Endothelial cell of umbilical vein (primary cell): ENCODE measurements around the gene BCL11A. TPM values are rescaled to one million over a fixed set of nuclear protein-coding genes. Genes with fewer than 3 reads are reported as not detected.

Experiments used
- BruUV-seq: library from RNA; stranded (reverse); fragments of 400-500 nt; replicated peaks from 2 replicates; lab custom pipeline; 2021; lab: Mats Ljungman, UMichigan
- CTCF ChIA-PET: fragments of 300-600, 350-600 bp; sonication (Branson Sonifier 250); formaldehyde crosslinking; loops from one replicate; lab custom pipeline; 2021; ENCODE audit warnings: antibody characterized with exemption, inconsistent platforms; lab: Charles Lee
- POLR2A ChIA-PET: fragments of 300-600, 350-600 bp; sonication (Branson Sonifier 250); formaldehyde crosslinking; loops from one replicate; lab custom pipeline; 2021; ENCODE audit warnings: antibody characterized with exemption, inconsistent platforms; lab: Charles Lee
- DNase-seq: peaks from one replicate; pipeline ENCODE4 v3.0.0-alpha.2; 2011; ENCODE audit warnings: low read depth, low spot score
- FAIRE-seq: peaks from 2 replicates; lab custom pipeline; 2011; peaks lifted over from hg19 to GRCh38; lab: Jason Lieb, UNC
- H2AFZ ChIP-seq: 2 replicates; pipeline ENCODE4 v1.6.0; 2012; ENCODE audit warnings: low read depth, low read length, control low read depth, inconsistent platforms
- H3K27ac ChIP-seq: 2 replicates; pipeline ENCODE4 v1.5.1; 2011; ENCODE audit warnings: low read depth, mild to moderate bottlenecking, control low read depth, low read length, moderate library complexity; ENCODE audit not compliant: insufficient read depth
- H3K27me3 ChIP-seq, 2 experiments: 2 replicates each; pipeline versions ENCODE4 v1.6.0 to v1.6.1; 2011; ENCODE audit warnings: low read length in 2 of 2, mixed read lengths in 1 of 2; ENCODE audit not compliant: control insufficient read depth in 2 of 2, insufficient read depth in 2 of 2
- H3K36me3 ChIP-seq, 2 experiments: 2 replicates in 1 of 2; 3 replicates in 1 of 2; pipeline ENCODE4 v1.5.1; 2011; ENCODE audit warnings: low read length in 2 of 2, mild to moderate bottlenecking in 1 of 2, moderate library complexity in 1 of 2; ENCODE audit not compliant: control insufficient read depth in 2 of 2, insufficient read depth in 2 of 2; ENCODE audit errors: extremely low read depth in 1 of 2
- H3K4me1 ChIP-seq: 3 replicates; pipeline ENCODE4 v1.5.1; 2011; ENCODE audit warnings: mild to moderate bottlenecking, low read length; ENCODE audit not compliant: control insufficient read depth, insufficient read depth; ENCODE audit errors: extremely low read depth
- H3K4me2 ChIP-seq: 2 replicates; pipeline ENCODE4 v1.6.1; 2011; ENCODE audit warnings: low read length, control low read depth, mixed read lengths; ENCODE audit not compliant: insufficient read depth
- H3K4me3 ChIP-seq, 3 experiments: fragments of 200-600 bp in 1 of 3; sonication (generic), shearing (Covaris generic) in 1 of 3; replicated peaks in 1 of 3; 2 replicates each; pipeline ENCODE4 v1.5.1; 2011 to 2016; ENCODE audit warnings: control low read depth in 3 of 3, low read length in 3 of 3, mild to moderate bottlenecking in 2 of 3, inconsistent platforms in 1 of 3, low read depth in 1 of 3, moderate library complexity in 1 of 3; ENCODE audit not compliant: insufficient read depth in 1 of 3
- H3K79me2 ChIP-seq: 2 replicates; pipeline ENCODE4 v1.6.0; 2012; ENCODE audit warnings: low read length, inconsistent platforms; ENCODE audit not compliant: control insufficient read depth, insufficient read depth
- H3K9ac ChIP-seq: replicated peaks from 2 replicates; pipeline ENCODE3; 2011; ENCODE audit warnings: low read length, control low read depth; ENCODE audit not compliant: insufficient read depth; ENCODE audit errors: extremely low read depth
- H3K9me1 ChIP-seq: replicated peaks from 3 replicates; pipeline ENCODE4 v1.6.0; 2011; ENCODE audit warnings: mild to moderate bottlenecking, low read length; ENCODE audit not compliant: control insufficient read depth, insufficient read depth; ENCODE audit errors: extremely low read depth
- H3K9me3 ChIP-seq: replicated peaks from 2 replicates; pipeline ENCODE4 v1.5.1; 2012; ENCODE audit warnings: low read length, inconsistent platforms; ENCODE audit not compliant: control insufficient read depth, insufficient read depth
- H4K20me1 ChIP-seq: replicated peaks from 2 replicates; pipeline ENCODE3; 2011; ENCODE audit warnings: mild to moderate bottlenecking, low read length; ENCODE audit not compliant: control insufficient read depth, insufficient read depth; ENCODE audit errors: extremely low read depth
- CTCF ChIP-seq, 2 donors: IDR thresholded peaks; 1 replicate in 1 of 2; 2 replicates in 1 of 2; pipeline ENCODE4 v1.5.1; 2011; ENCODE audit warnings: low read length in 2 of 2, mild to moderate bottlenecking in 2 of 2, moderate library complexity in 2 of 2, control low read depth in 1 of 2, inconsistent platforms in 1 of 2, low read depth in 1 of 2; ENCODE audit not compliant: insufficient read depth in 1 of 2; ENCODE audit errors: extremely low read depth in 1 of 2
- EZH2 ChIP-seq: IDR thresholded peaks from 2 replicates; pipeline ENCODE4 v1.6.1; 2012; ENCODE audit warnings: borderline replicate concordance, low read depth, mild to moderate bottlenecking, moderate library complexity, low read length, inconsistent platforms; ENCODE audit not compliant: severe bottlenecking
- FOS ChIP-seq: IDR thresholded peaks from 2 replicates; pipeline ENCODE4 v1.6.1; 2011; ENCODE audit warnings: mild to moderate bottlenecking, low read length, moderate library complexity, borderline replicate concordance; ENCODE audit not compliant: insufficient read depth
- GATA2 ChIP-seq: IDR thresholded peaks from 2 replicates; pipeline ENCODE4 v1.7.0; 2011; ENCODE audit warnings: low read depth, mild to moderate bottlenecking, moderate library complexity, mixed read lengths, low read length; ENCODE audit not compliant: insufficient read length, insufficient read depth
- JUN ChIP-seq: IDR thresholded peaks from 2 replicates; pipeline ENCODE4 v1.6.1; 2011; ENCODE audit warnings: borderline replicate concordance, low read depth; ENCODE audit not compliant: insufficient read length, insufficient read depth
- MAX ChIP-seq: IDR thresholded peaks from 2 replicates; pipeline ENCODE4 v1.6.1; 2011; ENCODE audit not compliant: insufficient read depth, insufficient read length
- MYC ChIP-seq: IDR thresholded peaks from one replicate; pipeline ENCODE4 v1.6.1; 2011; ENCODE audit warnings: mild to moderate bottlenecking, low read depth, low read length
- POLR2A ChIP-seq: IDR thresholded peaks from 2 replicates; pipeline ENCODE4 v1.6.1; 2012; ENCODE audit warnings: low read depth, mild to moderate bottlenecking, control low read depth, low read length
- POLR2AphosphoS5 ChIP-seq: IDR thresholded peaks from 2 replicates; pipeline ENCODE4 v1.6.1; 2012; ENCODE audit warnings: low read depth, mild to moderate bottlenecking, control low read depth, low read length, moderate library complexity; ENCODE audit not compliant: insufficient read depth
- dilution Hi-C: fragments of 300-500 bp; cut with MboI; formaldehyde crosslinking; loops from one replicate; pipeline ENCODE4 v1.15.0; 2019; ENCODE audit warnings: low sequenced_read_pairs; ENCODE audit not compliant: extremely low pct_ligation_motif_present
- intact Hi-C: fragments of 100-400 bp; cut with micrococcal nuclease; formaldehyde crosslinking; loops from one replicate; pipeline ENCODE4 v1.10.0; 2022
- polyA plus RNA-seq, 4 experiments: library from polyadenylated mRNA; depleted of rRNA in 3 of 4; stranded (reverse) in 3 of 4; unstranded in 1 of 4; fragments of >200 nt; gene quantifications; 2 replicates each; pipeline versions ENCODE4 v1.2.1 to v1.2.3, GENCODE V29; 2011 to 2012; ENCODE audit warnings: missing spikeins in 1 of 4
- total RNA-seq: library from RNA; stranded (reverse); gene quantifications from 2 replicates; pipeline ENCODE4 v1.2.3, GENCODE V29; 2021

The BCL11A gene
- total and polyA plus RNA-seq, 2 donors (not counting 3 experiments of a cell fraction or from before 2014, with no cell fraction given), result 0.12 to 0.88 TPM

- H3K4me3 ChIP-seq, result no peak overlapping the region
- CTCF ChIA-PET, result no interaction called here
- FAIRE-seq, result no peak
- dilution Hi-C loops, result no loop called here
- H3K9me3 ChIP-seq, result no peaks in the 10 kb centered on the region
- no peak overlapping the region for H3K27ac ChIP-seq
- no peaks in the 10 kb centered on the region for H3K9me1 ChIP-seq
- no peaks in the 10 kb centered on the region for H3K36me3 ChIP-seq
- no peak overlapping the region for H3K4me2 ChIP-seq
- intact Hi-C loops, result no loop called here
- no peak for DNase-seq
- H3K27me3 ChIP-seq, result no peaks in the 10 kb centered on the region
- H2AFZ ChIP-seq, result no peak overlapping the region
- no peaks in the 10 kb centered on the region for H4K20me1 ChIP-seq
- TF ChIP-seq FOS (no peak), POLR2AphosphoS5 (no peak), EZH2 (no peak), POLR2A (no peak), JUN (no peak), GATA2 (no peak), MAX (no peak), CTCF (IDR thresholded peaks at IDR 0.05; ENCODE audit: extremely low read depth in 1 of 2, insufficient read depth in 1 of 2, low read depth in 1 of 2, low read length in 2 of 2) (no peak), MYC (no peak)
- no peak overlapping the region for H3K9ac ChIP-seq
- H3K79me2 ChIP-seq, result no peaks in the 10 kb centered on the region
- H3K4me1 ChIP-seq, result no peaks in the 10 kb centered on the region
- BruUV-seq, result no TSS peak
- POLR2A ChIA-PET, result no interaction called here
Observed at GRCh38 chr2:60407398-60407797, 146.1 kb downstream of the BCL11A start.
